NB4 (cell line): Measurements from ENCODE around the gene SUMF1.

Experiments used
- POLR2A ChIP-seq: IDR thresholded peaks from 2 replicates; pipeline ENCODE4 v1.6.1; 2011; ENCODE audit warnings: mild to moderate bottlenecking; ENCODE audit not compliant: insufficient read length; ENCODE audit errors: extremely low read depth
- TF ChIP-seq, protein P1 (sequence below): IDR thresholded peaks from one replicate; pipeline ENCODE4 v1.5.1; 2012; ENCODE audit warnings: low read depth, low read length

DNA sequence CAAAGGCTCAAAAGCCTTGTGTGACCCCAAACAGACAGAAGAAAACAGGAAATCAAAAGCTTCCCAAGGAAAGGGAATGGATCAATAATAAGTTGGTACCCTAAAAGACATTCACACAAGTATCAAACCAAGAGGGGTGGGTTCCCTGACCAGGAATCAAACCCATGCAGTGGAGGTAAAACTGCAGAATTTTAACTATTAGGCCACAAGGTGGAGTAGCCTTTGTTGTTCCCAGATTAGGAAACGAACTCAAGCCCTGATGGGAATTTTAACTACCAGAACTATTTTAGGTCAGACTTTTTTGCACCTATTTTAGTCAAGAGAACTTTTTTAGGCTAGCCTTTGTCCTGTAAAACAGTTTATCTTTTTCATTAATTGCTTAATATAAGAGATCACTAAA, 132.5 kb downstream of the SUMF1 start:
- no peak for TF ChIP-seq POLR2A
- TF ChIP-seq, protein P1, sequence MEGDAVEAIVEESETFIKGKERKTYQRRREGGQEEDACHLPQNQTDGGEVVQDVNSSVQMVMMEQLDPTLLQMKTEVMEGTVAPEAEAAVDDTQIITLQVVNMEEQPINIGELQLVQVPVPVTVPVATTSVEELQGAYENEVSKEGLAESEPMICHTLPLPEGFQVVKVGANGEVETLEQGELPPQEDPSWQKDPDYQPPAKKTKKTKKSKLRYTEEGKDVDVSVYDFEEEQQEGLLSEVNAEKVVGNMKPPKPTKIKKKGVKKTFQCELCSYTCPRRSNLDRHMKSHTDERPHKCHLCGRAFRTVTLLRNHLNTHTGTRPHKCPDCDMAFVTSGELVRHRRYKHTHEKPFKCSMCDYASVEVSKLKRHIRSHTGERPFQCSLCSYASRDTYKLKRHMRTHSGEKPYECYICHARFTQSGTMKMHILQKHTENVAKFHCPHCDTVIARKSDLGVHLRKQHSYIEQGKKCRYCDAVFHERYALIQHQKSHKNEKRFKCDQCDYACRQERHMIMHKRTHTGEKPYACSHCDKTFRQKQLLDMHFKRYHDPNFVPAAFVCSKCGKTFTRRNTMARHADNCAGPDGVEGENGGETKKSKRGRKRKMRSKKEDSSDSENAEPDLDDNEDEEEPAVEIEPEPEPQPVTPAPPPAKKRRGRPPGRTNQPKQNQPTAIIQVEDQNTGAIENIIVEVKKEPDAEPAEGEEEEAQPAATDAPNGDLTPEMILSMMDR: no peak
